Measurements from ENCODE around the gene TRIM54.

DNA sequence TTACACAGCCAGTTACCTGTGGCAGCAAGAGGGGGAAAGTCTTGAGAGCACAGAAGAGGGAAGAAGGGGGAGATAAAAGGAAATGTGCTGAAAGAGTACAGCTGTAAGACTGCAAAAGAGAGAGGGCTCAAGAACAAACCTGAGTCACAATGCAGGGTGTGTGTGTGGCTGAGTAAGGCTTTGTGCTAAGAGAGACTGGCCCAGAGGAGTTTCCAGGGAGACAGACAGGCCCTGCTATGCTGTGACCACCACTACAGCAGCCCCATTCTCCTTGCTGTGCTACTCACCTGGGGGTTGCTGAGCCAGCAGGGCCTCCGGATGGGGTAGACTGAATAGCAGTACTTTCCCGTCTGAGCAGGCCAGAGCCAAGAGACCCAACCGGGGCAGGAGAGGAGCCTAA lies 53.1 kb downstream of the TRIM54 start:
- TF ChIP-seq, protein P1, sequence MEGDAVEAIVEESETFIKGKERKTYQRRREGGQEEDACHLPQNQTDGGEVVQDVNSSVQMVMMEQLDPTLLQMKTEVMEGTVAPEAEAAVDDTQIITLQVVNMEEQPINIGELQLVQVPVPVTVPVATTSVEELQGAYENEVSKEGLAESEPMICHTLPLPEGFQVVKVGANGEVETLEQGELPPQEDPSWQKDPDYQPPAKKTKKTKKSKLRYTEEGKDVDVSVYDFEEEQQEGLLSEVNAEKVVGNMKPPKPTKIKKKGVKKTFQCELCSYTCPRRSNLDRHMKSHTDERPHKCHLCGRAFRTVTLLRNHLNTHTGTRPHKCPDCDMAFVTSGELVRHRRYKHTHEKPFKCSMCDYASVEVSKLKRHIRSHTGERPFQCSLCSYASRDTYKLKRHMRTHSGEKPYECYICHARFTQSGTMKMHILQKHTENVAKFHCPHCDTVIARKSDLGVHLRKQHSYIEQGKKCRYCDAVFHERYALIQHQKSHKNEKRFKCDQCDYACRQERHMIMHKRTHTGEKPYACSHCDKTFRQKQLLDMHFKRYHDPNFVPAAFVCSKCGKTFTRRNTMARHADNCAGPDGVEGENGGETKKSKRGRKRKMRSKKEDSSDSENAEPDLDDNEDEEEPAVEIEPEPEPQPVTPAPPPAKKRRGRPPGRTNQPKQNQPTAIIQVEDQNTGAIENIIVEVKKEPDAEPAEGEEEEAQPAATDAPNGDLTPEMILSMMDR (IDR thresholded peaks at IDR 0.05), result no peak
- TF ChIP-seq EP300 (IDR thresholded peaks at IDR 0.05) (no peak), POLR2A (IDR thresholded peaks at IDR 0.05) (no peak)

Measured in tibial nerve (tissue), 4 donors.